PC-3 (cell line): ENCODE results near the gene RAB37. TPM values are rescaled to one million over a fixed set of nuclear protein-coding genes. Genes with fewer than 3 reads are reported as not detected.

ENCODE experiments used
- ATAC-seq: fragments of 200-7000 bp; cut with Tn5 transposase; 2 replicates; pipeline ENCODE4 v1.9.1; 2020; ENCODE audit warnings: mild to moderate bottlenecking, moderate library complexity
- BruUV-seq: library from RNA; stranded (reverse); fragments of 400-500 nt; replicated peaks from 2 replicates; lab custom pipeline; 2021; lab: Mats Ljungman, UMichigan
- CTCF ChIA-PET: fragments of 300-600 bp; sonication (Branson Sonifier 250); formaldehyde crosslinking; loops from one replicate; lab custom pipeline; 2022; ENCODE audit warnings: antibody characterized with exemption; lab: Charles Lee
- POLR2A ChIA-PET: fragments of 300-600 bp; sonication (Branson Sonifier 250); formaldehyde crosslinking; loops from one replicate; lab custom pipeline; 2022; ENCODE audit warnings: antibody characterized with exemption; ENCODE audit not compliant: unreplicated experiment; lab: Charles Lee
- DNase-seq: peaks from one replicate; pipeline ENCODE4 v3.0.0-alpha.2; 2015
- H2AFZ ChIP-seq: fragments of 300-600 bp; sonication (generic); 2 replicates; pipeline ENCODE4 v1.6.0; 2016; ENCODE audit warnings: antibody characterized with exemption, low read length
- H3F3A ChIP-seq: fragments of 300-600 bp; sonication (generic); one replicate; pipeline ENCODE4 v1.6.0; 2017; ENCODE audit warnings: antibody characterized with exemption, low read length, control low read depth, mild to moderate bottlenecking; ENCODE audit not compliant: unreplicated experiment
- H3K27ac ChIP-seq: fragments of 300-600 bp; sonication (generic); 2 replicates; pipeline ENCODE4 v1.5.1; 2016; ENCODE audit warnings: mild to moderate bottlenecking, low read length
- H3K27me3 ChIP-seq: fragments of 300-600 bp; sonication (generic); 2 replicates; pipeline ENCODE4 v1.6.1; 2016; ENCODE audit warnings: low read length, mixed read lengths
- H3K36me3 ChIP-seq: fragments of 300-600 bp; sonication (generic); 2 replicates; pipeline ENCODE4 v1.6.1; 2016; ENCODE audit warnings: low read depth, mixed run types, low read length, mixed read lengths
- H3K4me1 ChIP-seq: fragments of 300-600 bp; sonication (generic); 2 replicates; pipeline ENCODE4 v1.5.1; 2016; ENCODE audit warnings: low read length; ENCODE audit not compliant: insufficient read depth
- H3K4me2 ChIP-seq: fragments of 300-600 bp; sonication (generic); 2 replicates; pipeline ENCODE4 v1.6.0; 2016; ENCODE audit warnings: low read length
- H3K4me3 ChIP-seq: fragments of 300-600 bp; sonication (generic); 2 replicates; pipeline ENCODE4 v1.5.1; 2016; ENCODE audit warnings: mild to moderate bottlenecking, low read length, mixed read lengths
- H3K79me2 ChIP-seq: fragments of 300-600 bp; sonication (generic); 2 replicates; pipeline ENCODE4 v1.6.1; 2017; ENCODE audit warnings: low read length, mixed read lengths
- H3K9ac ChIP-seq: fragments of 300-600 bp; sonication (generic); 2 replicates; pipeline ENCODE4 v1.6.0; 2016; ENCODE audit warnings: mild to moderate bottlenecking, low read length
- H3K9me2 ChIP-seq: fragments of 300-600 bp; sonication (generic); replicated peaks from 2 replicates; pipeline ENCODE4 v1.6.1; 2016; ENCODE audit warnings: mixed run types, low read length, mixed read lengths
- H3K9me3 ChIP-seq: fragments of 300-600 bp; sonication (generic); 2 replicates; pipeline ENCODE4 v1.6.1; 2016; ENCODE audit warnings: low read length, mixed read lengths
- H4K20me1 ChIP-seq: fragments of 300-600 bp; sonication (generic); 2 replicates; pipeline ENCODE4 v1.6.1; 2016; ENCODE audit warnings: low read length, mixed read lengths
- EZH2 ChIP-seq: fragments of 300-600 bp; sonication (generic); IDR thresholded peaks from one replicate; pipeline ENCODE4 v1.6.1; 2017; ENCODE audit warnings: antibody characterized with exemption, mild to moderate bottlenecking, low read length; ENCODE audit not compliant: unreplicated experiment
- EZH2phosphoT487 ChIP-seq: fragments of 300-600 bp; sonication (generic); IDR thresholded peaks from 2 replicates; pipeline ENCODE4 v1.6.1; 2018; ENCODE audit warnings: mild to moderate bottlenecking, antibody characterized with exemption, low read length, borderline replicate concordance
- intact Hi-C: fragments of 100-400 bp; cut with micrococcal nuclease; formaldehyde crosslinking; loops from 2 replicates; pipeline ENCODE4 v1.9.0; 2023
- total RNA-seq: library from RNA; depleted of rRNA; stranded (reverse); fragments of >200 nt; gene quantifications from 2 replicates; pipeline ENCODE4 v1.2.3, GENCODE V29; 2014
- TF ChIP-seq, protein P1 (sequence below): fragments of 300-600 bp; sonication (generic); conservative IDR thresholded peaks from 2 replicates; pipeline ENCODE4 v1.5.1; 2017; ENCODE audit warnings: antibody characterized with exemption, low read depth, mild to moderate bottlenecking, low read length

RAB37 gene
- total RNA-seq, 1 experiment from 2014 or later = 0.66 TPM

DNA sequence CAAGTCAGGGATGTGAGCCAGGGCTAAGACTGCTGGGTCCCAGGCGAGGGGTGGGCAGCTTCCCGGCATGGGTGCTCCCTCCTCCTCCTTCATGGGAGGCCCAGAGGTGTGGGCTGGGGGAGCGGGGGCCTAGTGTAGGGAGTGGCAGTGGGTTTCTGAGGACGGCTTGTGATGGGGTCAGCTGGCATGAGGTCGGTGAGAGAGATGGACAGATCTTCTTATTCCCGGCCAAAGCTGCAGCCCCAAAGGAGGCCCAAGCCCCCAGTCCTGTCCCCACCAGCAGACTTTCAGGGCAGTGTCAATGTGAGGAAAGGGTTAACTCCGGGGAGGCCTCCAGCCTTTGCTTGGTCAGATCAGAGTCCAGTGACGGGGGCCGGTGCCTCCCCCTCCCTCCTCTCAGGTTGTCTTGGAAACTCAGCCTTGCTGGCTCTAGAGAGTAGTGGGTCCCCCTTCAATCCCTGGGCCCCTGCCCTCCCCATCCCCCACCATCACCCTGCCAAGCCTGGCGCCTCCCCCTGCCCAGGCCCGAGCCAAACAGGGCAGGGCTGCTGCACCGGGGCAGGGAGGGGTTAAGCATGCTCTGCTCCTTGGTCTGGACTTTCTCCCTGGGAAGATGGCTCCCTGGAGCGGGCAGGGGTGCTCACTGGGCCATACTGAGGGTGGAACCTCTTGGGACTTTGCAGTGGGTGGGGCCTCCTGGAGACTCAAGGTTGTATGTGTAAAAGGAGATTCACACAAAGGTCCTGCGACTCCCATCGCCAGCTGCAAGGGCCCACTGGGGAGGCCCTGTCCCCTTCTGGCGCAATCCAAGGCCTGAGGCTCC, 26.7 kb downstream of the RAB37 start:
- intact Hi-C loops = no loop called here
- BruUV-seq = no TSS peak
- H3K27ac ChIP-seq = no peak overlapping the region
- ChIA-PET POLR2A (no interaction called here), CTCF (no interaction called here)
- no peaks in the 10 kb centered on the region for H3K27me3 ChIP-seq
- no peak overlapping the region for H2AFZ ChIP-seq
- ATAC-seq (no peak), DNase-seq (no peak)
- H4K20me1 ChIP-seq = no peaks in the 10 kb centered on the region
- no peak for TF ChIP-seq EZH2phosphoT487
- no peak for TF ChIP-seq EZH2
- TF ChIP-seq, protein P1, sequence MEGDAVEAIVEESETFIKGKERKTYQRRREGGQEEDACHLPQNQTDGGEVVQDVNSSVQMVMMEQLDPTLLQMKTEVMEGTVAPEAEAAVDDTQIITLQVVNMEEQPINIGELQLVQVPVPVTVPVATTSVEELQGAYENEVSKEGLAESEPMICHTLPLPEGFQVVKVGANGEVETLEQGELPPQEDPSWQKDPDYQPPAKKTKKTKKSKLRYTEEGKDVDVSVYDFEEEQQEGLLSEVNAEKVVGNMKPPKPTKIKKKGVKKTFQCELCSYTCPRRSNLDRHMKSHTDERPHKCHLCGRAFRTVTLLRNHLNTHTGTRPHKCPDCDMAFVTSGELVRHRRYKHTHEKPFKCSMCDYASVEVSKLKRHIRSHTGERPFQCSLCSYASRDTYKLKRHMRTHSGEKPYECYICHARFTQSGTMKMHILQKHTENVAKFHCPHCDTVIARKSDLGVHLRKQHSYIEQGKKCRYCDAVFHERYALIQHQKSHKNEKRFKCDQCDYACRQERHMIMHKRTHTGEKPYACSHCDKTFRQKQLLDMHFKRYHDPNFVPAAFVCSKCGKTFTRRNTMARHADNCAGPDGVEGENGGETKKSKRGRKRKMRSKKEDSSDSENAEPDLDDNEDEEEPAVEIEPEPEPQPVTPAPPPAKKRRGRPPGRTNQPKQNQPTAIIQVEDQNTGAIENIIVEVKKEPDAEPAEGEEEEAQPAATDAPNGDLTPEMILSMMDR = no peak
- H3K9me3 ChIP-seq = no peaks in the 10 kb centered on the region
- H3K9me2 ChIP-seq = no peaks in the 10 kb centered on the region
- H3K4me3 ChIP-seq = no peak overlapping the region
- H3K4me1 ChIP-seq = peaks cover 17% of the 10 kb centered on the region
- H3K4me2 ChIP-seq = no peak overlapping the region
- H3K9ac ChIP-seq = no peak overlapping the region
- no peaks in the 10 kb centered on the region for H3F3A ChIP-seq
- H3K79me2 ChIP-seq = peaks cover 14% of the 10 kb centered on the region
- H3K36me3 ChIP-seq = no peaks in the 10 kb centered on the region

DNA sequence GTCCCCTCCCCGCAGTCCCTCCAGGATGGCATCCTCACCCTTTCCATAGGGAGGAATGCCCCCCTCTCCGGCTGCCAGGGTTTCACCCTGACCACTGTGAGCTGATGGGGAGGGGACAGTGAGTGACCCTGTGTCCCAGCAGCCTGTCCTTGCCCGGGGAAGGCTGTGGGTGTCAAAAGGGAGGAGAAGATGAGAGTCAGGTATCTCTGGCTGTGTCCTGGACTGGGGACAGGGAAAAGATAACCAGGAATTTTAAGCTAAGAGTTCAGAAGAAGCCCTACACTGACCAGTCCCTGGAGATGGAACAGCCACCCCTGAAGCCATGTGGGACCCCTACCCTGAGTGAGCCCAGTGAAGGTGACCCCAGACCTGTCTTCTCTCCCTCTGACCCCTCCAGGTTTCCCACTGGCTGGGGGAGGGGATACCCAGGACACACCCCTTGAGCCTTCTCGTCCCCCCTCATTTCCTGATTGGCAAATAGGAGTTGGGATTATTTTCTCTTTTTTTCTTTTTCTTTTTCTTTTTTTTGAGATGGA, 27.8 kb downstream of the RAB37 start:
- H2AFZ ChIP-seq = no peak overlapping the region
- CTCF ChIA-PET = no interaction called here
- POLR2A ChIA-PET = no interaction called here
- DNase-seq (no peak), ATAC-seq (no peak)
- no TSS peak for BruUV-seq
- intact Hi-C loops = no loop called here
- no peak overlapping the region for H3K4me3 ChIP-seq
- H3K4me1 ChIP-seq = peaks cover 9% of the 10 kb centered on the region
- H3K79me2 ChIP-seq = peaks cover 6% of the 10 kb centered on the region
- no peaks in the 10 kb centered on the region for H3F3A ChIP-seq
- no peaks in the 10 kb centered on the region for H3K9me3 ChIP-seq
- no peak for TF ChIP-seq EZH2phosphoT487
- no peak for TF ChIP-seq EZH2
- TF ChIP-seq, protein P1 = no peak
- H4K20me1 ChIP-seq = no peaks in the 10 kb centered on the region
- no peak overlapping the region for H3K27ac ChIP-seq
- H3K9me2 ChIP-seq = no peaks in the 10 kb centered on the region
- H3K4me2 ChIP-seq = no peak overlapping the region
- no peaks in the 10 kb centered on the region for H3K27me3 ChIP-seq
- H3K36me3 ChIP-seq = no peaks in the 10 kb centered on the region; the same call in 1 of the 2 replicates
- no peak overlapping the region for H3K9ac ChIP-seq

DNA sequence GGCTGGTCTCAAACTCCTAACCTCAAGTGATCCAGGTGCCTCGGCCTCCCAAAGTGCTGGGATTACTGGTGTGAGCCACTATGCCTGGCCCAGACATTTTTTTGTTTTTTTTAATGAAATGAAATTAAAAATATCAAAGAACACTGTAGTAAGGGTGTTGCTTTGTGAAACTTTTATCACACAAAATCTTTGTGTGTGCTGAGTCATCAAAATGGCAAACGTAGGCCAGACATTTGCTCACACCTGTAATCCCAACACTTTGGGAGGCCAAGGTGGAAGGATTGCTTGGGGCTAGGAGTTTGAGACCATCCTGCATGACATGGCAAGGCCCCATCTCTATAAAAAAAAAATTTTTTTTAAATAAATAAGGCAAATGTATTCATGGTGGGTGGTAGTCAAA, 29.4 kb downstream of the RAB37 start:
- no peak for ATAC-seq
- H3K9me2 ChIP-seq = no peaks in the 10 kb centered on the region
- no TSS peak for BruUV-seq
- no peaks in the 10 kb centered on the region for H3K79me2 ChIP-seq
- no peaks in the 10 kb centered on the region for H3K27me3 ChIP-seq
- TF ChIP-seq EZH2 (no peak), EZH2phosphoT487 (no peak)
- TF ChIP-seq, protein P1 = no peak
- no peak overlapping the region for H3K4me2 ChIP-seq
- no peaks in the 10 kb centered on the region for H3K9me3 ChIP-seq
- H2AFZ ChIP-seq = no peak overlapping the region
- ChIA-PET POLR2A (no interaction called here), CTCF (interaction anchor here (0.6 kb wide), 1 partner anchor 110 kb away, joined by 4 read pairs; no protein-coding TSS in a partner anchor)
- no peak overlapping the region for H3K9ac ChIP-seq
- H3K4me3 ChIP-seq = no peak overlapping the region
- intact Hi-C loops = no loop called here
- H3K4me1 ChIP-seq = no peaks in the 10 kb centered on the region
- DNase-seq = no peak
- H3F3A ChIP-seq = no peaks in the 10 kb centered on the region
- no peaks in the 10 kb centered on the region for H4K20me1 ChIP-seq
- H3K27ac ChIP-seq = no peak overlapping the region
- peaks cover 8% of the 10 kb centered on the region for H3K36me3 ChIP-seq
